Fibroblast of lung (primary cell): ENCODE measurements around the gene COX7A2L.

ENCODE experiments used
- EZH2 ChIP-seq: IDR thresholded peaks from 2 replicates; pipeline ENCODE4 v1.5.1; 2012; ENCODE audit warnings: low read length, control low read depth, mild to moderate bottlenecking; ENCODE audit errors: missing control alignments
- TF ChIP-seq, protein P1 (sequence below), 2 donors: IDR thresholded peaks in 1 of 2; conservative IDR thresholded peaks in 1 of 2; 1 replicate in 1 of 2; 2 replicates in 1 of 2; pipeline ENCODE4 v1.5.1; 2011 to 2012; ENCODE audit warnings: low read length in 2 of 2, control low read depth in 1 of 2, inconsistent platforms in 1 of 2, low read depth in 1 of 2, mild to moderate bottlenecking in 1 of 2

DNA sequence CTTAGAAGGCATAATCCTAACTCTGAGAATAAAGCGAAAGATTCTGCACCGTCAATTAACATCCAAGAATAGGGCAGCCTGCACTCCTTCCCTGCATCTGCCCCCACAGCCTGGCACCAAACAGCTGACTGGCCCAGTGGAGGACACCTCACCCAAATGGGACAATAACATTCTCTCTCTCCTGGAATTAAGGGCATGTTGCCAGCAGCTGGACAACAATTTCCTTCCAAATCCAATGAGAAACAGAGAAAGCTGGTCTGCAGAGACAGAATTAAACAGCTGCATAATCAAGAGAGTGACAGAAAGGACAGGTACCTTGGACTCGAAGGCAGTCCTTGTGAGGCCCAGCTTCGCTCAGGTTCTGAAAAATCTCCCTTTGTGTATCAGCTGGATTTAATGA is 15.0 kb downstream of the COX7A2L start:
- TF ChIP-seq, protein P1, sequence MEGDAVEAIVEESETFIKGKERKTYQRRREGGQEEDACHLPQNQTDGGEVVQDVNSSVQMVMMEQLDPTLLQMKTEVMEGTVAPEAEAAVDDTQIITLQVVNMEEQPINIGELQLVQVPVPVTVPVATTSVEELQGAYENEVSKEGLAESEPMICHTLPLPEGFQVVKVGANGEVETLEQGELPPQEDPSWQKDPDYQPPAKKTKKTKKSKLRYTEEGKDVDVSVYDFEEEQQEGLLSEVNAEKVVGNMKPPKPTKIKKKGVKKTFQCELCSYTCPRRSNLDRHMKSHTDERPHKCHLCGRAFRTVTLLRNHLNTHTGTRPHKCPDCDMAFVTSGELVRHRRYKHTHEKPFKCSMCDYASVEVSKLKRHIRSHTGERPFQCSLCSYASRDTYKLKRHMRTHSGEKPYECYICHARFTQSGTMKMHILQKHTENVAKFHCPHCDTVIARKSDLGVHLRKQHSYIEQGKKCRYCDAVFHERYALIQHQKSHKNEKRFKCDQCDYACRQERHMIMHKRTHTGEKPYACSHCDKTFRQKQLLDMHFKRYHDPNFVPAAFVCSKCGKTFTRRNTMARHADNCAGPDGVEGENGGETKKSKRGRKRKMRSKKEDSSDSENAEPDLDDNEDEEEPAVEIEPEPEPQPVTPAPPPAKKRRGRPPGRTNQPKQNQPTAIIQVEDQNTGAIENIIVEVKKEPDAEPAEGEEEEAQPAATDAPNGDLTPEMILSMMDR (conservative IDR thresholded peaks at IDR 0.05 in 1 of 2, IDR thresholded peaks at IDR 0.05 in 1 of 2; ENCODE audit: low read depth in 1 of 2, low read length in 2 of 2), result no peak
- TF ChIP-seq EZH2, result no peak
